ENCODE data around the gene TMEM17.
A peak's percentile ranks its signal among the peaks of the same experiment; 100 is the strongest.

The TMEM17 gene

GRCh38 chr2:62472312-62472711, 33.7 kb downstream of the TMEM17 start:
- DNase-seq (ENCODE audit: low spot score) = no peak

GRCh38 chr2:62471816-62472215, 34.2 kb downstream of the TMEM17 start:
- DNase-seq (ENCODE audit: low spot score) = no peak

DNA sequence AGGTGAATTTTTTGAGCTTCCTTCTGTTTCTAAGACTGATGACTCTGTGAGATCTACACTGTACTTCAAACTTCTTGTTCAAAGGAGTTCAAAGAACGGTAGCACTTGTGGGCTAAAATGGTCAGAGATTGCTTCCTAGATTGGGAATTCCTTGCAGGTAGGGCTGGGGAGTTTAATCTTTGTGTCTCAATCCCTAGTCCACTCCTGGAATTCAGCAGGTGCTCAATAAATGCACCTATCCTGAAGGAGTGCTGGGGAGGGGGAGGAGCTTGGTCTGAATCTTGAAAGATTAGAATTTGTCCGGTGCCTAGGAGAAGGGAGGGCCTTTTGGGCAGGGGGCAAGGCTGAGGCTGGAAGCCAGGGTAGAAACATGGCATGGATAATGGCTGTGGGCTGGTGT, 34.6 kb downstream of the TMEM17 start:
- no peak for DNase-seq (ENCODE audit: low spot score)

GRCh38 chr2:62469548-62469947, 36.4 kb downstream of the TMEM17 start:
- no peak for DNase-seq (ENCODE audit: low spot score)

DNA sequence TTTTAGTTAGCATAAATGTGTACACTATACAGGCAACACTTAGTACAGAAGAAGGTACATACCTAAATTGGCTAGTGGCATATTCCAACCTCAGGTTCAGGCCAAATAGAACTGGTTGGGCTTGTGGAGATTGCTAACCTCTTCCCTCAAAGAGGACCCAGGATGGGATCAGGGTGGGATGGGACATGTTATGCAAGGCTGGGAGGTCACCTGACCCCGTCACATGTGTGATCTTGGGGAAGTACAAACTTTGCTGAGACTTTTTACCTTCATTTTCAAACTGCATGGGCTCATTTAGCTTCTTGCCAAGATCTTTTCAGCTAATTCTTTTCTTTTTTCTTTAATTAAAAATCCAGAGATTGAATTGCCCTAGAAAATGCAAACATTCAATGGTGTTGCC, 36.9 kb downstream of the TMEM17 start:
- DNase-seq (ENCODE audit: low spot score) = no peak

DNA sequence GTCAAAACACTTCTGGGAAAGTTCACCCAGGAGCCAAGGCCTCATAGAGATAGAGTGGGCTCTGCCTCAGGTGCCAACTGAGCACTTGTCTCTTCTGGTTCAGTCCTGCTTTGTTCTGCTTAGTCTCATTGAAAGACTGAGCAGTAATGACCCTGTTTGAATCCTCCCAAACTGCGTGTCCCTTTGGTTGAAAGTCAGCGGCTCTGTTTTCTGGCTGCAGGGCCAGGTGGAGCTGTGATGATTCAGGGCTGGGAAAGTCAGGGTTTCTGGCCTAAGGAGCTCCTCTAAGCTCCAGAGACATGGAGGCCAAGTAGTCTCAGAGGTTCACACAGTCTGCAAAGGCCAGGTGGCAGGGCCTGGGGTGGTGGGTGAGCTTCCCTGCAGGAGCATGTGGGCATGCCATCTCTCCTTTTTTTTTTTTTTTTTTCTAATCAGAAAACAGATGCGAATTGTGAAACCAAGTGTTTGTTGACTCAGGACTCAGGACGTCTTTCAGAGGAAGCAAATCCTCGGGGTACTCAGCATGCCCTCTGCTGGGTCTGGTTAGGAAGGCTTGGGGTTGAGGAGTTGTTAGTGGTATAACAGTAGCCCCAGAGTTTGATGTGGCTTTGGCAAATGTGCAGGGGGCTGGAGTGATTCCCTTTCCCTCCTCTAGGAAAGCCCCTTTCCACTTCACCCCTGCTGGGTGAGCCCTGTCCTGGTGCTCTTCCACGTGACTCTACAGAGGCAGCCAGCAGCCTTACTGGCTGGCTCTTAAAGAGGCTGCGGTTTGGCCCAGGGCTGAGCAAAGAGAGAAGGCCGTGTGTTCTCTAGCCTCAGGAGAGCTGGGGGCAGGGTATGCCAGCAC, 38.3 kb downstream of the TMEM17 start:
- DNase-seq (ENCODE audit: low spot score) = no peak

GRCh38 chr2:62467100-62467474, 38.9 kb downstream of the TMEM17 start:
- DNase-seq (ENCODE audit: low spot score) = no peak

GRCh38 chr2:62466503-62466854, 39.5 kb downstream of the TMEM17 start:
- no peak for DNase-seq (ENCODE audit: low spot score)

DNA sequence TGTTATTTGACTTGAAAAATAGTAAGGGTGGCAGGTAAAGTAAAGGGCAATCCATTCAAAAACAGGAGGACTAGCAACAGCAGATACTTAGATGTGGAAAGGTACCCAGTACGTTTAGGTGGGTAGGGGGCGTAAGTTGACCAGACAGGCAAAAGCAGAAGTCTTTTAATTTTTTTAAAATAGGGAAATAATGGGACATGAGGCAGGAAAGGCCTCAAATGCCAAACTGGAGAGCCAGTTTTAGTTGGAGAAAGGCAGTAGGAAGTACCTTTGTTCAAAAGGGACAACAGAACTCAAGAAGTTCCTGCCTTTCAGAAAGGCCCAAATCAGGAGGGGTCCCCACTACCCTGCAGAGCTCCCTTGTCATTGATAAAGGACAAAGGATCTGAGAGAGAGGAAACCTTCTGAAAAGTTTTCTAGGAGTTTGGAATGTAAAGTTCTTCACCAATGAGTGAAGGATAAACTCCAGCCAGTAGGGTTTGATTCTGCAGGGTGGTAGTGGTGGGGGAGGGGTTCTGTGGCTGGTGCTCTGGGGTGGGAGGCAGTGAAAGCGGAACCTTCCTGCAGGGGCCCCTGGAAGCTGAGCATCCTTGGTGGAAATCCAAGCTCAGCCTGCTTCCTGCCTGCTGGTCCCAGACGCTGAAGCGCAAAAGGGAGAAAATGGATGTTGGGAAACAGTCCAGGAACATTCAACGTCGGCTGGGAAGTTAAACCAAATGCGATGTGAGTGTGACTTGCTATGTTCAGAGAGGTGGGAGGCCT, 40.1 kb downstream of the TMEM17 start:
- DNase-seq (ENCODE audit: low spot score) = no peak

DNA sequence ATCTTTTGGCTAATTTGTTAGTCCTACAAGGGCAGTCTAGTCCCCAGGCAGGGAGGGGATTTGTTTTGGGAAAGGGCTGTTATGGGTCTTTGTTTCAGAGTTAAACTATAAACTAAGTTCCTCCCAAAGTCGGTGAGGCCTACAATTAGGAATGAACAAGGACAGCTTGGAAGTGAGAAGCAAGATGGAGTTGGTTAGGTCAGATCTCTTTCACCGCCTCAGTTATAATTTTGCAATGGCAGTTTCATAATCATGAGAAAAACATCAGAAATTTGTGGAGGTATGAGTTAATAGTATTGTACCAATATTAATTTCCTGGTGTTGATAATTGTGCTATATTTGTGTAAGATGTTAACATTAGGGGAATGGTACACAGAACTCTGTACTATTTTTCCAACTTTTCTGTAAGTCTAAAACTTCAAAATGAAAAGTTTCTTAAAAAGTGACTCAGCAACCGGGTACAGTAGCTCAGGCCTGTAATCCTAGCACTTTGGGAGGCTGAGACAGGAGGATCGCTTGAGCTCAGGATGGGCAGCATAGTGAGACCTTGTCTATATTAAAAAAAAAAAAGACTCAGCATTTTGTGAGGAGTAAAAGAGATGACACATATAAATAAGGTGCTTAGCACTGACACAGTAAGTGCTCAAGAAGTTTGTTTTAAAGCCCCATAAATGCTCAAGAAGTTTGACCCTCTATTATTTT, 40.8 kb downstream of the TMEM17 start:
- DNase-seq (ENCODE audit: low spot score) = no peak

DNA sequence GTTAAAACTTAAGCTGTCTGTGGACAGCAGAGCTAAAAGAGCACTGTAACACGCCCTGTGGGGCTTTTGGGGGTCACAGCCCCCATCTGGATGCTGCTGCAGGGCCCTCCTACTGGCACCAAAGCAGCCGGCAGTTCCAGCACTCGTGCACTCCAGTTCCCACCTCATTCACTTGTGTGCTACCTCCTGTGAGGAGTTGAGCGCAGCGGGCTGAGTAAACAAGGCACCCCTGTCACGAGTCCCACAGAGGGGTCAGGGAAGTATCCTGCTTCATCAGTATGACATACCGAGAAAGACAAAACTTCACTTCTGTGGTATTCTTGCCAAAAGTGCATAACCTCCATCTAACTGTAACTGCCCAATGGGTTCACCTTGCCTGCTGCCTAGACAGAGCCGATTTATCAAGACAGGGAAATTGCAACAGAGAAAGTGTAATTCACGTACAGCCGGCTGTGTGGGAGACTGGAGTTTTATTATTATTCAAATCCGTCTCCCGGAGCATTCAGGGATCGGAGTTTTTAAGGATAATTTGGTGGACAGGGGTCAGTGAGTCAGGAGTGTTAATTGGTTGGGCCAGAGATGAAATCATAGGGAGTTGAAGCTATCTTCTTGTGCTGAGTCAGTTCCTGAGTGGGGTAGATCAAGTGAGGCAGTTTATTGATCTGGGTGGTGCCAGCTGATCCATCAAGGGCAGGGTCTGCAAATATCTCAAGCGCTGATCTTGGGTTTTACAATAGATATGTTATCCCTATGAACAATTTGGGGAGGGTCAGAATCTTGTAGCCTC, 41.6 kb downstream of the TMEM17 start:
- DNase-seq (ENCODE audit: low spot score) = no peak

DNA sequence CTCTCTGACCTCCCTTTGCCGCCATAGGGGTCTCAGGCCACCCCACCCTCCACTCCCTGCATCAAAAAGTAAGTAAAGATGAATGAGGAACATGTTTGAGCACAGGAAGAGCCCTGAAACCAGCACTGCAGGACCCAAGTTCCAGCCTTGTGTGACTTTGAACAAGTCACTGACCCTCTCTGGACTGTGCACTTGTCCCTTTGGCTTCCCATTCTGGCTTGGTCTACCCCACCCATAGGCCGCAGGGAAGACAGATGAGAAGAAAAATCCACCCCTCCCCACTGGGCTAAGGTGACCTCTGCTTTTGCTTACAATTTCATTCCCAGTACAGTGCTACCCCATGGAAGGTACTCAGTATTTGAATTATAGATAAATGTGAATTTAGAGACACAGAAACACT, 43.8 kb downstream of the TMEM17 start:
- no peak for DNase-seq (ENCODE audit: low spot score)

- DNase-seq (ENCODE audit: low spot score) = no peak
These were observed 44.3 kb downstream of the TMEM17 start for GRCh38 chr2:62461707-62462106.

DNA sequence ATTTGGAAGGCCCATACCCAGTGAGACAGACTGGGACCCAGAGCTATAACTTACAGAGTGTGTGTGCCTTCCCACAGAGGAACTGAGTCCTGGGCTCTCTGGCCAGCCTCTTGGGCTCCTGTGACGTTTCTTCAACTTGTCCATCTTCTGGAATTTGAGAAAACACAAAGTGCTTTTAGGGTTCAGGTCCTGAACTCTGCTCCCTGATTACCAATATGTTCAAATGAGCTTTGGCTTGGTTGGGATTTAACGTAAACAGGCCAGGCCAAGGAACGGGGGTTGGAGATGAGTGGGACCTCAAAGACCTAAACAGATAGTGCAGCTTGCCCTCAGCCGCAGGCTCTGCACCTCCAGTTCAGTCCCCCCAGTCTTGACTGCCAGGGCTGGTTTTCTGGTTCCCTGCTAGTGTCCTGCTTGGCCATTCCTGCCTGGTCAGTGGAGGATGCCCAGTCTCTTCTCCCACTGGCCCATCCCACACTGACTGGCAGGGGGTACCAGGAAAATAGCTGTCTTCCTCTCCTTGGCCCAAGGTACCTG, 44.9 kb downstream of the TMEM17 start:
- no peak for DNase-seq (ENCODE audit: low spot score)

DNA sequence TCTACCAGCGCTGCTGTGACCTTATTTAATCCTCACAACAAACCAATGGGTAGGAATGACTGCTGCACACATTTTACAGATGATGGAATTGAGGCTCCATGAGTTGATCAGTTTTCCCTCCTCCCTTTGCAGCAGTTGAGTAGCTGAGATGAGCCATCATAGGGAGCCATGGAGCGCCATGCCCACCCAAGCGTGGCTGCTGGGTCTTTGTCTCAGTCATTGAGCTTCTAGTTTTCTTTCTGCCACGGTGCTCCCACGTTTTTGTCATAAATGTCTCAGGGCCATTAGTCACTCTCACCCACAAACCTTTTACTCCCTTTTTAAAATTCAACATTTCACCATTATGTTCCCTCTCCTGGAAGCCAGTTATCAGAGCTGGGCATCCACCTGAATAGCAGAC, 45.8 kb downstream of the TMEM17 start:
- no peak for DNase-seq (ENCODE audit: low spot score)

- no peak for DNase-seq (ENCODE audit: low spot score)
These were observed 46.3 kb downstream of the TMEM17 start for GRCh38 chr2:62459672-62460071.

GRCh38 chr2:62459106-62459505, 46.9 kb downstream of the TMEM17 start:
- no peak for DNase-seq (ENCODE audit: low spot score)

GRCh38 chr2:62458671-62459081, 47.3 kb downstream of the TMEM17 start:
- DNase-seq (ENCODE audit: low spot score) = no peak

DNA sequence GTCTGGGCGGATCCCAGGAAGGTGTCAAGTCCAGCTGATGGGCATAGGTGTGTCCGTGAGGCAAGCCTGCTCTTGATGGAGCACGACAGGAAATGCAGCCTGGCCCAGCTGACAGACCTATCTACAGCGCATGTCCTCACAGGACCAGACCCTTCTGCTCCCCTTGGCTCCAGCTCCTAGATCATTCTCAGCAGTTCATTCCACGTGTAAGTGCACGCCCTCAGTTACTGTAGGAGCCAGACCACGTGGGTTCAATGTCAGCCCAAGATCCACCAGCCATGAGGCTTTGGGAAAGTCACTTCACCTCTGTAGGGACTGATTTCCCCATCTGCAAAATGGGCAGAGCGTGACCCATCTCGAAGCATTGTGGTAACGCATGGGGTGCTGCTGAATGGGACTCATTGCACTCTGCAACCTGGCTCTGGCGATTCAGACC, 47.8 kb downstream of the TMEM17 start:
- no peak for DNase-seq (ENCODE audit: low spot score)

- DNase-seq (ENCODE audit: low spot score) = no peak
These were observed 48.4 kb downstream of the TMEM17 start for GRCh38 chr2:62457556-62457955.

- peak; percentile 81 for DNase-seq (ENCODE audit: low spot score)
These were observed 49.1 kb downstream of the TMEM17 start for GRCh38 chr2:62456721-62457539.
